Fibroblast of lung (primary cell): ENCODE measurements around the gene LDLRAD4. TPM values are rescaled to one million over a fixed set of nuclear protein-coding genes. Genes with fewer than 3 reads are reported as not detected.

Experiments used
- DNase-seq, 2 donors: peaks; one replicate each; pipeline versions ENCODE4 v3.0.0 to v3.0.0-alpha.2; 2010; ENCODE audit warnings: low read depth in 2 of 2
- H2AFZ ChIP-seq: 2 replicates; pipeline ENCODE4 v1.5.1; 2012; ENCODE audit warnings: low read length, control low read depth, inconsistent platforms
- H3K27ac ChIP-seq: 2 replicates; pipeline ENCODE4 v1.5.1; 2011; ENCODE audit warnings: low read length, control low read depth; ENCODE audit not compliant: insufficient read depth
- H3K27me3 ChIP-seq: 2 replicates; pipeline ENCODE4 v1.5.1; 2011; ENCODE audit warnings: mild to moderate bottlenecking, low read length; ENCODE audit not compliant: control insufficient read depth, insufficient read depth
- H3K36me3 ChIP-seq: 2 replicates; pipeline ENCODE4 v1.5.1; 2011; ENCODE audit warnings: low read length; ENCODE audit not compliant: control insufficient read depth, insufficient read depth
- H3K4me1 ChIP-seq: 2 replicates; pipeline ENCODE4 v1.5.1; 2011; ENCODE audit warnings: low read length; ENCODE audit not compliant: control insufficient read depth, insufficient read depth; ENCODE audit errors: extremely low read depth
- H3K4me2 ChIP-seq: 2 replicates; pipeline ENCODE4 v1.5.1; 2011; ENCODE audit warnings: low read length, control low read depth; ENCODE audit not compliant: insufficient read depth; ENCODE audit errors: extremely low read depth
- H3K4me3 ChIP-seq, 4 experiments: fragments of 200-600 bp in 1 of 4; sonication (generic) in 1 of 4; replicated peaks in 1 of 4; 2 replicates each; pipeline ENCODE4 v1.5.1; 2011 to 2016; ENCODE audit warnings: low read length in 4 of 4, low read depth in 3 of 4, mild to moderate bottlenecking in 3 of 4, control low read depth in 2 of 4, inconsistent platforms in 1 of 4, mixed read lengths in 1 of 4; ENCODE audit not compliant: insufficient read depth in 1 of 4; ENCODE audit errors: control extremely low read depth in 1 of 4
- H3K79me2 ChIP-seq: 2 replicates; pipeline ENCODE4 v1.5.1; 2012; ENCODE audit warnings: mild to moderate bottlenecking, low read length, inconsistent platforms; ENCODE audit not compliant: control insufficient read depth, insufficient read depth
- H3K9ac ChIP-seq: 2 replicates; pipeline ENCODE4 v1.5.1; 2011; ENCODE audit warnings: mild to moderate bottlenecking, low read length, control low read depth; ENCODE audit not compliant: insufficient read depth
- H3K9me3 ChIP-seq: 2 replicates; pipeline ENCODE4 v1.5.1; 2012; ENCODE audit warnings: low read depth, low read length; ENCODE audit not compliant: control insufficient read depth, insufficient read depth
- H4K20me1 ChIP-seq: 2 replicates; pipeline ENCODE4 v1.5.1; 2011; ENCODE audit warnings: low read length; ENCODE audit not compliant: control insufficient read depth, insufficient read depth; ENCODE audit errors: extremely low read depth
- CTCF ChIP-seq, 2 donors: IDR thresholded peaks in 1 of 2; conservative IDR thresholded peaks in 1 of 2; 1 replicate in 1 of 2; 2 replicates in 1 of 2; pipeline ENCODE4 v1.5.1; 2011 to 2012; ENCODE audit warnings: low read length in 2 of 2, control low read depth in 1 of 2, inconsistent platforms in 1 of 2, low read depth in 1 of 2, mild to moderate bottlenecking in 1 of 2
- EZH2 ChIP-seq: IDR thresholded peaks from 2 replicates; pipeline ENCODE4 v1.5.1; 2012; ENCODE audit warnings: low read length, control low read depth, mild to moderate bottlenecking; ENCODE audit errors: missing control alignments
- polyA plus RNA-seq, 2 donors: library from polyadenylated mRNA; depleted of rRNA in 1 of 2; stranded (reverse) in 1 of 2; unstranded in 1 of 2; fragments of >200 nt; gene quantifications; 2 replicates each; pipeline ENCODE4 v1.2.1, GENCODE V29; 2011 to 2012; ENCODE audit warnings: missing spikeins in 1 of 2
- total RNA-seq: library from RNA; depleted of rRNA; stranded (reverse); fragments of >200 nt; gene quantifications from 2 replicates; pipeline ENCODE4 v1.2.1, GENCODE V29; 2014

Gene LDLRAD4
- total and polyA plus RNA-seq, 2 donors (not counting 1 experiment from before 2014, with no cell fraction given): not detected

GRCh38 chr18:13232971-13233786, 14.6 kb downstream of the LDLRAD4 start:
- Histone ChIP-seq H3K79me2 (no peaks in the 10 kb centered on the region), H4K20me1 (no peaks in the 10 kb centered on the region), H3K4me2 (no peak overlapping the region), H3K9me3 (no peaks in the 10 kb centered on the region), H3K4me1 (no peaks in the 10 kb centered on the region), H3K9ac (no peak overlapping the region), H3K36me3 (no peaks in the 10 kb centered on the region), H3K27me3 (no peaks in the 10 kb centered on the region), H3K4me3 (no peak overlapping the region), H3K27ac (no peak overlapping the region), H2AFZ (no peak overlapping the region)
- DNase-seq: no peak
- no peak for TF ChIP-seq EZH2
- no peak for TF ChIP-seq CTCF (conservative IDR thresholded peaks at IDR 0.05 in 1 of 2, IDR thresholded peaks at IDR 0.05 in 1 of 2; ENCODE audit: low read depth in 1 of 2, low read length in 2 of 2)

DNA sequence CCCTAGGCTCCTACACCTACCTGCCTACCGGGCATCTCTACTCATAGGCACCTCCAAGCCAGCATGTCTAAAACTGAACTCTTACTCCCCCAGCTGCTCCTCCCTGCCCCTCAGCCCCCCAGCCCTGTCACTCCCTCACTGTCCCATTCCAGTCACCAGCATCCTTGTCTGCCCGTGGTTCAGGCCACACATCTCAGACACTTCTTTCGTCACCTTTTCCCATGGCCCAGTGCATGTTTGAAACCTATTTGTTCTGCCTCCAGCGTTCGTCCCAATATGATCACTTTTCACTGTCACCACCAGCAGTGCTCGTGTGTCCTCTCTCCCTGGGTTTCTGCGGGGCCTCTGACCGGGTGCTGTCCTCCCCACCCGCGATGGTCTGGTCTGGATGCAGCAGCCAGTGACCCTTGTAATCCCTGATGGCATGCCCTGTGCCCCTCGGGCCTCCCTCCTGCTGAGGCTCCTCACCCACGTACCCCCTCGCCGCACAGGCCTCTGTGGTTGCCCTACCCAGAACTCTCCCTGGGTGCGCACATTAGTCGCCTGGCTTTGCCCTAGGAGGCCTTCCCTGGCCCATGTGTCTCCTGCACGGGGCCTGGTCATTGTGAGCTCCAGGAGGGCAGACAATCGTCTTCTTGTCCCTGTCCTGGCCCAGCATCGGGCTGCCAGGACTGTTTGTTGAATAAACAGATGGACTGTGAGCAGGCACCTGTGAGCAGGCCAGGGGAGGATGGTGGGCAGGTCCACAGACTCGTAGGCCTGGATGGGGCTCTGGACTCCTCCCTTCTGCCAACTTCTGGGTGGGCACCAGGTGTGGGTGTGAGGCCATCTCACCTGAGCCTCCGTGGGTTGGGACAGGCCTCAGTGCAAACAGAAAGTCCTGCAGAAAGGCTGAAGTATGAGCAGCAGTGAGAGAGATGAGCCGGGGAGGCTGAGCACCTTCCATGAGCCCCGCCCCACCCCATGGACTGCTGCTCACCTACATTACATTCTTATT, 15.5 kb downstream of the LDLRAD4 start:
- Histone ChIP-seq H3K79me2 (no peaks in the 10 kb centered on the region), H3K9me3 (no peaks in the 10 kb centered on the region), H3K4me1 (no peaks in the 10 kb centered on the region), H3K4me2 (no peak overlapping the region), H3K4me3 (no peak overlapping the region), H4K20me1 (no peaks in the 10 kb centered on the region), H3K9ac (no peak overlapping the region), H3K27me3 (no peaks in the 10 kb centered on the region), H3K27ac (no peak overlapping the region), H2AFZ (no peak overlapping the region), H3K36me3 (no peaks in the 10 kb centered on the region)
- no peak for TF ChIP-seq CTCF (conservative IDR thresholded peaks at IDR 0.05 in 1 of 2, IDR thresholded peaks at IDR 0.05 in 1 of 2; ENCODE audit: low read depth in 1 of 2, low read length in 2 of 2)
- TF ChIP-seq EZH2: no peak
- no peak for DNase-seq

DNA sequence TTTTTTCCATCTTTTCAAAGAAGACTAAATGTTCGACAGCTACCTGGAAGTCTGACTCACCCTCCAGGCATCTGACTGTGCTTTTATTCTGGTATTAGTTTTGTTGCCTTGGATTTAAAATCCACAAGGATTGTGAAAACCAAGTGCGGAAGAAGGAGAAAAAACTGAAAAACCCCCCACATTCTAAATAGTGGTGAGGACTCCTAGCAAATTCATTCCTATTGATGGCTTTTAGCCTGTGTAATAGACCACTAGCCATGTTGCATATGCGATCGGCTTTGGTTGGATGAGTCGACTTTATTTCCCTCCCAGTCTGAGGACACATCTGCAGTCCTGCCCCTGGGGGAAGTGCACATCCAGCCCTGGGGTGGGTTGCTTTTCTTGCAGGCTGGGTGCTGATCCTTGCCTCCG, 16.9 kb downstream of the LDLRAD4 start:
- Histone ChIP-seq H3K79me2 (no peaks in the 10 kb centered on the region), H3K27ac (no peak overlapping the region), H2AFZ (no peak overlapping the region), H3K9ac (no peak overlapping the region), H3K4me2 (no peak overlapping the region), H3K36me3 (no peaks in the 10 kb centered on the region), H3K4me1 (no peaks in the 10 kb centered on the region), H3K27me3 (no peaks in the 10 kb centered on the region), H3K9me3 (no peaks in the 10 kb centered on the region), H3K4me3 (no peak overlapping the region), H4K20me1 (no peaks in the 10 kb centered on the region)
- TF ChIP-seq EZH2 (no peak), CTCF (conservative IDR thresholded peaks at IDR 0.05 in 1 of 2, IDR thresholded peaks at IDR 0.05 in 1 of 2; ENCODE audit: low read depth in 1 of 2, low read length in 2 of 2) (no peak)
- DNase-seq: no peak
